Measurements from ENCODE around the gene CST1. TPM values are rescaled to one million over a fixed set of nuclear protein-coding genes. Genes with fewer than 3 reads are reported as not detected.
"Not testable (repeated sequence)": the region's sequence is repeated elsewhere in the genome, so short reads cannot be mapped to it uniquely, and the experiment has no call there.

Gene CST1
- total RNA-seq, 1 experiment from 2014 or later, result 29.3 TPM

GRCh38 chr20:23727016-23727415, 23.7 kb downstream of the CST1 start:
- DNase-seq (ENCODE audit: low read depth), result no peak
- in situ Hi-C loops (cut with HindIII; ENCODE audit: low pct_unique_long_range_greater_than_20kb, low sequenced_read_pairs), result no loop called here

- no peak for DNase-seq (ENCODE audit: low read depth)
- in situ Hi-C loops (cut with HindIII; ENCODE audit: low pct_unique_long_range_greater_than_20kb, low sequenced_read_pairs), result no loop called here
Observed at GRCh38 chr20:23725102-23725501, 25.6 kb downstream of the CST1 start.

GRCh38 chr20:23723659-23724307, 27.0 kb downstream of the CST1 start:
- peak; percentile 33 for DNase-seq (ENCODE audit: low read depth)
- in situ Hi-C loops (cut with HindIII; ENCODE audit: low pct_unique_long_range_greater_than_20kb, low sequenced_read_pairs), result not testable (repeated sequence)

- not testable (repeated sequence) for DNase-seq (ENCODE audit: low read depth)
Observed at GRCh38 chr20:23722851-23723250, 27.9 kb downstream of the CST1 start.

GRCh38 chr20:23721962-23722361, 28.8 kb downstream of the CST1 start:
- in situ Hi-C loops (cut with HindIII; ENCODE audit: low pct_unique_long_range_greater_than_20kb, low sequenced_read_pairs), result no loop called here
- no peak for DNase-seq (ENCODE audit: low read depth)

More at GRCh38 chr20:23722851-23723250, 27.9 kb downstream of the CST1 start:
- in situ Hi-C loops (cut with HindIII; ENCODE audit: low pct_unique_long_range_greater_than_20kb, low sequenced_read_pairs), result not testable (repeated sequence)

- DNase-seq (ENCODE audit: low read depth); in situ Hi-C loops (cut with HindIII; ENCODE audit: low pct_unique_long_range_greater_than_20kb, low sequenced_read_pairs): not testable (repeated sequence)
Observed at GRCh38 chr20:23719351-23719750, 31.4 kb downstream of the CST1 start.

GRCh38 chr20:23711778-23712177, 39.0 kb downstream of the CST1 start:
- in situ Hi-C loops (cut with HindIII; ENCODE audit: low pct_unique_long_range_greater_than_20kb, low sequenced_read_pairs); DNase-seq (ENCODE audit: low read depth): not testable (repeated sequence)

GRCh38 chr20:23710771-23711170, 40.0 kb downstream of the CST1 start:
- DNase-seq (ENCODE audit: low read depth), result no peak
- in situ Hi-C loops (cut with HindIII; ENCODE audit: low pct_unique_long_range_greater_than_20kb, low sequenced_read_pairs), result no loop called here

- in situ Hi-C loops (cut with HindIII; ENCODE audit: low pct_unique_long_range_greater_than_20kb, low sequenced_read_pairs), result no loop called here
- no peak for DNase-seq (ENCODE audit: low read depth)
Observed at GRCh38 chr20:23705895-23706294, 44.8 kb downstream of the CST1 start.

GRCh38 chr20:23702021-23702420, 48.7 kb downstream of the CST1 start:
- no peak for DNase-seq (ENCODE audit: low read depth)
- in situ Hi-C loops (cut with HindIII; ENCODE audit: low pct_unique_long_range_greater_than_20kb, low sequenced_read_pairs), result no loop called here

- DNase-seq (ENCODE audit: low read depth), result no peak
- in situ Hi-C loops (cut with HindIII; ENCODE audit: low pct_unique_long_range_greater_than_20kb, low sequenced_read_pairs), result no loop called here
Observed at GRCh38 chr20:23700931-23701330, 49.8 kb downstream of the CST1 start.

GRCh38 chr20:23697947-23698346, 52.8 kb downstream of the CST1 start:
- no peak for DNase-seq (ENCODE audit: low read depth)
- in situ Hi-C loops (cut with HindIII; ENCODE audit: low pct_unique_long_range_greater_than_20kb, low sequenced_read_pairs), result no loop called here

Other genes with a start within 250 kb of the CST1 start
- gene CST9L, start 182.5 kb downstream of the CST1 start, total RNA-seq (2014; rRNA removed; shearing (Covaris generic); ENCODE audit: low replicate concordance), result not detected in 2 replicates
- not detected in 2 replicates for gene CST9, start 145.0 kb downstream of the CST1 start, total RNA-seq (2014; rRNA removed; shearing (Covaris generic); ENCODE audit: low replicate concordance)
- 368 and 404 TPM in 2 replicates for gene CST3, start 113.0 kb downstream of the CST1 start, total RNA-seq (2014; rRNA removed; shearing (Covaris generic); ENCODE audit: low replicate concordance)
- gene CST4, start 61.9 kb downstream of the CST1 start, total RNA-seq (2014; rRNA removed; shearing (Covaris generic); ENCODE audit: low replicate concordance), result 16.1 and 28.3 TPM in 2 replicates
- gene CST2, start 75.8 kb upstream of the CST1 start, total RNA-seq (2014; rRNA removed; shearing (Covaris generic); ENCODE audit: low replicate concordance), result 240 and 270 TPM in 2 replicates
- not detected in 2 replicates for gene CST5, start 128.8 kb upstream of the CST1 start, total RNA-seq (2014; rRNA removed; shearing (Covaris generic); ENCODE audit: low replicate concordance)
- gene GGTLC1, start 237.8 kb upstream of the CST1 start, total RNA-seq (2014; rRNA removed; shearing (Covaris generic); ENCODE audit: low replicate concordance), result not detected in 2 replicates

Measured in Caki2 (cell line).